DND-41 (cell line): Measurements from ENCODE around the gene HRH2.

Experiments
- ATAC-seq: fragments of 200-7000 bp; cut with Tn5 transposase; 3 replicates; pipeline ENCODE4 v1.9.1; 2021; ENCODE audit warnings: low read depth; ENCODE audit not compliant: insufficient read depth
- DNase-seq: peaks from one replicate; pipeline ENCODE4 v3.0.0-alpha.2; 2020
- H2AFZ ChIP-seq: 2 replicates; pipeline ENCODE4 v1.6.0; 2012; ENCODE audit warnings: low read depth, low read length
- H3K27ac ChIP-seq: 2 replicates; pipeline ENCODE4 v1.5.1; 2012; ENCODE audit warnings: low read length, inconsistent platforms
- H3K27me3 ChIP-seq: fragments of 200-600 bp; sonication (generic); 2 replicates; pipeline ENCODE4 v1.6.0; 2012; ENCODE audit warnings: low read length, mild to moderate bottlenecking, inconsistent platforms; ENCODE audit not compliant: insufficient read depth, poor library complexity
- H3K36me3 ChIP-seq: 2 replicates; pipeline ENCODE4 v1.5.1; 2012; ENCODE audit warnings: low read length, inconsistent platforms; ENCODE audit not compliant: insufficient read depth
- H3K4me1 ChIP-seq: 2 replicates; pipeline ENCODE4 v1.5.1; 2012; ENCODE audit warnings: mild to moderate bottlenecking, low read length; ENCODE audit not compliant: insufficient read depth
- H3K4me2 ChIP-seq: 2 replicates; pipeline ENCODE4 v1.6.0; 2012; ENCODE audit warnings: mild to moderate bottlenecking, moderate library complexity, low read length, inconsistent platforms; ENCODE audit not compliant: insufficient read depth
- H3K4me3 ChIP-seq, 2 experiments: fragments of 200-600 bp in 1 of 2; shearing (Covaris generic) in 1 of 2; 2 replicates each; pipeline ENCODE4 v1.5.1; 2012 to 2016; ENCODE audit warnings: inconsistent platforms in 2 of 2, low read length in 2 of 2, mild to moderate bottlenecking in 2 of 2, low read depth in 1 of 2, moderate library complexity in 1 of 2
- H3K79me2 ChIP-seq: 2 replicates; pipeline ENCODE4 v1.6.0; 2012; ENCODE audit warnings: low read length, inconsistent platforms; ENCODE audit not compliant: insufficient read depth
- H3K9ac ChIP-seq: 2 replicates; pipeline ENCODE4 v1.6.0; 2012; ENCODE audit warnings: low read depth, mild to moderate bottlenecking, inconsistent platforms, low read length, moderate library complexity
- H3K9me3 ChIP-seq: 2 replicates; pipeline ENCODE4 v1.5.1; 2012; ENCODE audit warnings: low read length, moderate library complexity, mild to moderate bottlenecking, inconsistent platforms; ENCODE audit not compliant: insufficient read depth, severe bottlenecking
- H4K20me1 ChIP-seq: 2 replicates; pipeline ENCODE4 v1.6.0; 2012; ENCODE audit warnings: low read length; ENCODE audit not compliant: insufficient read depth
- EZH2 ChIP-seq: IDR thresholded peaks from 3 replicates; pipeline ENCODE4 v1.6.1; 2012; ENCODE audit warnings: borderline replicate concordance, low read depth, mild to moderate bottlenecking, moderate library complexity, low read length, inconsistent platforms; ENCODE audit not compliant: severe bottlenecking
- TF ChIP-seq, protein P1 (sequence below): IDR thresholded peaks from 2 replicates; pipeline ENCODE4 v1.5.1; 2012; ENCODE audit warnings: borderline replicate concordance, low read length, moderate library complexity, mild to moderate bottlenecking; ENCODE audit not compliant: poor library complexity, severe bottlenecking; ENCODE audit errors: extremely low read depth

Gene HRH2

DNA sequence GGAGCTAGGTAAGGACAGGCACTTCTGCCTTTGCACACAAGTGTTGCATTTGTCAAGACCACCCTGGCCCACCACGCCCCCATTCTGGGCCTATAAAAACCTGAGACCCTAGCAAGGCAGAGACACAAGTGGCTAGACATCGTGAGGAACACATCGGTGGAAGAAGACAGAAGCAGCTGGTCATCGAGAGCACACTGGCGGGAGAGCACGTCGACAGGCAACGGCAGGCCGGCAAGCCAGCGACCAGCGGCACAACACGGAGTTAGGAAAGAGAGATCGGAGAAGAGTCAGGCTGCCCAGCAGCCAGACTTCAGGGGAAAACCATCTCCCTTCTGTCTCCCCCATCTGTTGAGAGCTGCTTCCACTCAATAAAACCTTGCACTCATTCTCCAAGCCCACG is 76.1 kb downstream of the HRH2 start:
- Histone ChIP-seq H3K36me3 (no peaks in the 10 kb centered on the region), H4K20me1 (peaks cover 5% of the 10 kb centered on the region), H3K4me3 (no peak overlapping the region), H3K79me2 (no peaks in the 10 kb centered on the region), H3K4me1 (no peaks in the 10 kb centered on the region), H3K9ac (no peak overlapping the region), H3K4me2 (no peak overlapping the region), H3K27me3 (no peaks in the 10 kb centered on the region), H2AFZ (no peak overlapping the region), H3K27ac (no peak overlapping the region), H3K9me3 (no peaks in the 10 kb centered on the region)
- TF ChIP-seq EZH2: no peak
- TF ChIP-seq, protein P1, sequence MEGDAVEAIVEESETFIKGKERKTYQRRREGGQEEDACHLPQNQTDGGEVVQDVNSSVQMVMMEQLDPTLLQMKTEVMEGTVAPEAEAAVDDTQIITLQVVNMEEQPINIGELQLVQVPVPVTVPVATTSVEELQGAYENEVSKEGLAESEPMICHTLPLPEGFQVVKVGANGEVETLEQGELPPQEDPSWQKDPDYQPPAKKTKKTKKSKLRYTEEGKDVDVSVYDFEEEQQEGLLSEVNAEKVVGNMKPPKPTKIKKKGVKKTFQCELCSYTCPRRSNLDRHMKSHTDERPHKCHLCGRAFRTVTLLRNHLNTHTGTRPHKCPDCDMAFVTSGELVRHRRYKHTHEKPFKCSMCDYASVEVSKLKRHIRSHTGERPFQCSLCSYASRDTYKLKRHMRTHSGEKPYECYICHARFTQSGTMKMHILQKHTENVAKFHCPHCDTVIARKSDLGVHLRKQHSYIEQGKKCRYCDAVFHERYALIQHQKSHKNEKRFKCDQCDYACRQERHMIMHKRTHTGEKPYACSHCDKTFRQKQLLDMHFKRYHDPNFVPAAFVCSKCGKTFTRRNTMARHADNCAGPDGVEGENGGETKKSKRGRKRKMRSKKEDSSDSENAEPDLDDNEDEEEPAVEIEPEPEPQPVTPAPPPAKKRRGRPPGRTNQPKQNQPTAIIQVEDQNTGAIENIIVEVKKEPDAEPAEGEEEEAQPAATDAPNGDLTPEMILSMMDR: no peak
- no peak for DNase-seq
- ATAC-seq: no peak

GRCh38 chr5:175734501-175734900 is 76.6 kb downstream of the HRH2 start:
- no peaks in the 10 kb centered on the region for H3K79me2 ChIP-seq
- ATAC-seq: no peak
- peaks cover 4% of the 10 kb centered on the region for H4K20me1 ChIP-seq
- no peaks in the 10 kb centered on the region for H3K4me1 ChIP-seq
- no peak overlapping the region for H3K4me2 ChIP-seq
- no peaks in the 10 kb centered on the region for H3K27me3 ChIP-seq
- no peak overlapping the region for H3K9ac ChIP-seq
- no peak for TF ChIP-seq EZH2
- TF ChIP-seq, protein P1: no peak
- no peak overlapping the region for H2AFZ ChIP-seq
- no peak overlapping the region for H3K27ac ChIP-seq
- no peak overlapping the region for H3K4me3 ChIP-seq
- H3K36me3 ChIP-seq: no peaks in the 10 kb centered on the region
- no peaks in the 10 kb centered on the region for H3K9me3 ChIP-seq
- no peak for DNase-seq

GRCh38 chr5:175735701-175736100 is 77.8 kb downstream of the HRH2 start:
- Histone ChIP-seq H3K9me3 (no peaks in the 10 kb centered on the region), H3K27ac (no peak overlapping the region), H3K36me3 (no peaks in the 10 kb centered on the region), H3K4me3 (no peak overlapping the region), H4K20me1 (0 out of 2 replicates have a peak, but pooled peaks cover 2% of the 10 kb centered on the region), H3K4me1 (no peaks in the 10 kb centered on the region), H2AFZ (no peak overlapping the region), H3K4me2 (no peak overlapping the region), H3K79me2 (no peaks in the 10 kb centered on the region), H3K9ac (no peak overlapping the region), H3K27me3 (no peaks in the 10 kb centered on the region)
- no peak for ATAC-seq
- no peak for DNase-seq
- TF ChIP-seq EZH2: no peak
- TF ChIP-seq, protein P1: no peak

DNA sequence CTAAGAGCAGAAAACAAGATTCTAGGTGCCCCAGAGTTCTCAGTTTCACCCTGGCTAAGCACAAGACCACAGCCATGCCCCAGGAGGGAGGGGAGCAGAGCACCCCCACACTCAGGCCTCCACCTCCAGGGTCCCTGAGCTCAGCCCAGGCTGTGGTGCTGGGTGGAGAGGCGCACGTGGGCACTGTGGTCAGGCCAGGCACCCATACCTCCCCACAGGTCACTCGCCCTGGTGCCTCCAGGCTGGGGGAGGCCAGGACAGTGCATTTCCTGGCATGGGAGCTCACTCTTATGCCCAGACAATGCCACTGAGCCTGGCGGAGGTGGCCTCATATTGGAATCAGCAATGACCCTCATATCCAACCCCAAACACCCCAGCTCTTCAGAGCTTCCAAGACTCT is 78.8 kb downstream of the HRH2 start:
- no peaks in the 10 kb centered on the region for H3K9me3 ChIP-seq
- no peak for ATAC-seq
- no peak for DNase-seq
- no peak overlapping the region for H3K27ac ChIP-seq
- H3K4me3 ChIP-seq: no peak overlapping the region
- TF ChIP-seq EZH2: no peak
- no peak overlapping the region for H3K4me2 ChIP-seq
- no peaks in the 10 kb centered on the region for H3K79me2 ChIP-seq
- H3K27me3 ChIP-seq: no peaks in the 10 kb centered on the region
- H3K9ac ChIP-seq: no peak overlapping the region
- H3K4me1 ChIP-seq: no peaks in the 10 kb centered on the region
- no peaks in the 10 kb centered on the region for H4K20me1 ChIP-seq
- H2AFZ ChIP-seq: no peak overlapping the region
- H3K36me3 ChIP-seq: no peaks in the 10 kb centered on the region
